Activated naive CD8-positive, alpha-beta T cell treated with anti-CD3 and anti-CD28 coated beads, Interleukin-2, amount 10 ng/mL, durations not matched to agents 7 days and 5 days (primary cell): ENCODE results near the gene SYVN1. TPM values are rescaled to one million over a fixed set of nuclear protein-coding genes. Genes with fewer than 3 reads are reported as not detected.

Experiments used
- ATAC-seq: fragments of 150-1000 bp; cut with Tn5 transposase; one replicate; pipeline ENCODE4 v1.10.0; 2021; ENCODE audit warnings: low read depth, moderate library complexity
- POLR2A ChIA-PET: fragments of 350-600 bp; sonication (Branson Sonifier 250); formaldehyde crosslinking; loops from one replicate; lab custom pipeline; 2021; ENCODE audit warnings: antibody characterized with exemption; lab: Charles Lee
- DNase-seq: peaks from one replicate; pipeline ENCODE4 v3.0.0; 2021
- H3K27ac Mint-ChIP-seq: one replicate; pipeline ENCODE4 v1.8.0; 2022; ENCODE audit warnings: mild to moderate bottlenecking, mixed read lengths
- H3K27me3 Mint-ChIP-seq: one replicate; pipeline ENCODE4 v1.8.0; 2022; ENCODE audit warnings: mild to moderate bottlenecking, moderate library complexity, mixed read lengths
- H3K36me3 Mint-ChIP-seq: one replicate; pipeline ENCODE4 v1.8.0; 2021; ENCODE audit warnings: mild to moderate bottlenecking, mixed read lengths
- H3K4me1 Mint-ChIP-seq: one replicate; pipeline ENCODE4 v1.8.0; 2021; ENCODE audit warnings: mixed read lengths
- H3K4me3 Mint-ChIP-seq: one replicate; pipeline ENCODE4 v1.8.0; 2022; ENCODE audit warnings: mild to moderate bottlenecking, moderate library complexity, mixed read lengths
- H3K9me3 Mint-ChIP-seq: one replicate; pipeline ENCODE4 v1.8.0; 2021; ENCODE audit warnings: mixed read lengths
- total RNA-seq, 2 experiments: library from RNA; stranded (reverse); gene quantifications; one replicate each; pipeline ENCODE4 v1.2.3, GENCODE V29; 2021

The SYVN1 gene
- total RNA-seq, 2 experiments from 2014 or later = 43.4 to 45.1 TPM

GRCh38 chr11:65129649-65130441 lies 4.5 kb downstream of the SYVN1 start:
- ATAC-seq = no peak
- peak; percentile 13 for DNase-seq
- Mint-ChIP-seq H3K4me3 (no peak overlapping the region), H3K4me1 (peaks cover 19% of the 10 kb centered on the region), H3K9me3 (no peaks in the 10 kb centered on the region), H3K27ac (no peak overlapping the region), H3K27me3 (no peaks in the 10 kb centered on the region), H3K36me3 (peaks cover 7% of the 10 kb centered on the region)
- POLR2A ChIA-PET = interaction anchor here (0.5 to 1.3 kb wide), 3 partner anchors 12 to 687 kb away, joined by 3 to 4 read pairs (median 4); partner anchors contain the start of gene ZNHIT2

DNA sequence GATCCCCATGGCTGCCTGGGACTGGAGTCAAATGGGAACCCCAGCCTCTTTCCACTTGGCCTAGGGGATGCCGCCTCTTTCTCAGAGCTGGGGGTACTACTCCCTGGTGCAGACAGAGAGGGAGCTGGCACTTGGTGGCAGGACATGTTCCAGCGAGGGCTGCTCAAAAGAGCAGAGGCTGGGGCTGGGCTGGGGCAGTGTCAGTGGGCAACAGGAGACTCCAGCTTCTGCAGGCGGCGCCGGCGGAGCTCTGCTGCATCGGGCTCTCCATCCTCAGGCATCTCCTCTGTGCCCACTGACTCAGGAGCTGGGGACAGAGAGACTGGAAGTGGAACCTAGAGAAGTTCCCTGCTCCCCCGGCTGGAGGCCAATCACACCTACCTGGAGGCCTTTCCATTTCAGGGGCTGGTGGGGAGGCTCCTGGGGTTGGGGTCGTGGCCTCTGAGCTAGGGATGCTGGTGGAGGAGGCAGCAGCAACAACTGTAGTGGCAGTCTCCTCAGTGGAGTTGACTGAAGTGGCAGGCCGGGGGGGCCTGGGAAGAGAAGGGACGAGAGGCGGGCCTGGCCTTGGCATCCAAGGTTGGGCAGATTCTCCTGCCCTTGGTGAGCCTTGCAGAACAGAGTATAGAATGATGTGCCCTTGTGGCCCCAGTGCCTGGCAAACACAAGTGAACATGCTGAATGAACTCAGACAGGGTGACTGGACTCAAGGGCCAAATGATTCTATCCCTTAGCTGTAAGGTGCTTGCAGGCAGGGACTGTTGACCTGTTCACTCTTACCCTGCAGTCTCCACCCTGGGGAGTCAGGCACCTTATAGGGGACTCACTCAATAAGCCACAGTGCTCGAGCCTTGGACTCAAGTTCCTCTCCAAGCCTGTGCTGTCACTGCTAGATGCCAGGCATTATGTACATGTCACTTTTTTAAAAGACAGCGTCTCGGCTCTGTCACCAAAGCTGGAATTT lies 5.9 kb downstream of the SYVN1 start:
- Mint-ChIP-seq H3K27me3 (no peaks in the 10 kb centered on the region), H3K27ac (no peak overlapping the region), H3K4me3 (no peak overlapping the region), H3K9me3 (no peaks in the 10 kb centered on the region), H3K4me1 (peaks cover 18% of the 10 kb centered on the region), H3K36me3 (peaks cover 7% of the 10 kb centered on the region)
- no peak for ATAC-seq
- POLR2A ChIA-PET = interaction anchor here (1.3 to 1.7 kb wide), 2 partner anchors 11 to 12 kb away, joined by 4 read pairs; partner anchors contain the start of gene ZNHIT2
- DNase-seq = peak; percentile 22

DNA sequence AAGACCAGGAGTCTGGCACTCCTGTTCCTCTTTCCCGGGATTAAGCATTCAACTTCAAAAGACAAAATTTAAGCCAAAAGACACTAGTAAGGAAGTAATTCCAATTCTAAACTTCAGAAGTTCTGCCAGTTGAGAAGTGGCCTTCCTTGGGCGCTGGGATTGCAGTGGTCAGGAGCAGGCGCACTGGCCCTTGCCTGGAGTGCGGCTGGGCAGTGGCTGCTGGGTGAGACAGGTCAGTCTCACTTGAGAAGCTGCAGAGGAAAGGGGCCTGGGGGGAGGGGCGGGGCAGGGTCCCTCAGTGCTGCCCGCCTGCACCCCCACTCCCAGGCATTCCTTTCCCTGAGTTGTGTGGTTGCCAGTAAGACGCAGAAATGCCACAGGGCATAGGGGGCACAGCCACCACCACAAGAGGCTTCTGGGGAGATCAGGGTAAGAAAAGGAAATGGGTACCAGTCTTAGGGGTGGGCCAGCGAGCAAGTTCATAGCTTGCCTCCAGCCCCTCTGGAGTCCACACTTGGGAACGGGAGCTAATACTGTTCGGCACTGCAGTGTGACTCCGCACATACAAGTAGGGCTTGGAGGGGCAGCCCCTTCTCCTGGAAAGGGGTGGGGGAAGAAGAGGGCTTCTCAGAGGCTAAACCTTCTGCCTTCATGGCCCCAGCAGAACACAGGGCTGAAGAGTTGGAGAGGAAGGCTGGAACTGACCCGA lies 6.7 kb downstream of the SYVN1 start:
- no peak overlapping the region for H3K4me3 Mint-ChIP-seq
- no peak for DNase-seq
- ATAC-seq = no peak

DNA sequence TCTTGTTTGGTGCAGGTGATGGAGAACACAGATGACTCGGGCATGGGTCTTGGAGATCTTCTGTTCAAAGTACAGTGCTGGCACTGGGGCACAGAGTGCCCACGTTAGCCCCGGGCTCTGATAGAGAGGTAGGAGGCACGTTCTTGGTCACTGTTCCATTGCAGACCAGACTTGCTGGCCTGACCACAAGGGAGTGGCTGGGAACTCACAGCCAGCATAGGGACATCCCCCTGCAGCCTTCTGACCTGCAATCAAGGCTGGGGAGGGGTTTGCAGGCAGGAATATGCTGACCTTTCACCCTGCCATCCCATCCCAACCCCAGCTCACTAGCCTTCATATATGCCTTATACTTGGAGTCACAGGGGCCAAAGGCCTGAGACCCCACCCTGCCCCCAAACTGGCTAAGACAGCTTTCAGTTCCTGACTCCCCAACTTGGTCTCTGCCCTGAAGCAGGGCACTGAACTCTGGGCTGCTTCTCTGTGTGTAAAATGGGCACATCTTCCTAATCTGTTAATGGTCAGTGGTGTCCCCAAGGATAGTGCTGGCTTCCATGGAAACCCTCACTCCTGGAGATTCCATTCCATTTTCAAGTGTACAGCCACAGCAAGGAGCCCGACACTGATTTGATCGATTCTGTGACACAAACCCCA lies 7.6 kb downstream of the SYVN1 start:
- no peak for ATAC-seq
- Mint-ChIP-seq H3K27me3 (no peaks in the 10 kb centered on the region), H3K27ac (no peak overlapping the region), H3K9me3 (no peaks in the 10 kb centered on the region), H3K4me1 (peaks cover 10% of the 10 kb centered on the region), H3K36me3 (peaks cover 9% of the 10 kb centered on the region), H3K4me3 (no peak overlapping the region)
- no peak for DNase-seq
- POLR2A ChIA-PET = interaction anchor here (1.7 kb wide), 1 partner anchor 10 kb away, joined by 4 read pairs; no protein-coding TSS in a partner anchor

More for the DNA sequence above, 6.7 kb downstream of the SYVN1 start:
- H3K4me1 Mint-ChIP-seq = peaks cover 12% of the 10 kb centered on the region
- H3K27me3 Mint-ChIP-seq = no peaks in the 10 kb centered on the region
- POLR2A ChIA-PET = interaction anchor here (1.7 kb wide), 1 partner anchor 11 kb away, joined by 4 read pairs; no protein-coding TSS in a partner anchor
- no peak overlapping the region for H3K27ac Mint-ChIP-seq
- no peaks in the 10 kb centered on the region for H3K9me3 Mint-ChIP-seq
- H3K36me3 Mint-ChIP-seq = peaks cover 7% of the 10 kb centered on the region

DNA sequence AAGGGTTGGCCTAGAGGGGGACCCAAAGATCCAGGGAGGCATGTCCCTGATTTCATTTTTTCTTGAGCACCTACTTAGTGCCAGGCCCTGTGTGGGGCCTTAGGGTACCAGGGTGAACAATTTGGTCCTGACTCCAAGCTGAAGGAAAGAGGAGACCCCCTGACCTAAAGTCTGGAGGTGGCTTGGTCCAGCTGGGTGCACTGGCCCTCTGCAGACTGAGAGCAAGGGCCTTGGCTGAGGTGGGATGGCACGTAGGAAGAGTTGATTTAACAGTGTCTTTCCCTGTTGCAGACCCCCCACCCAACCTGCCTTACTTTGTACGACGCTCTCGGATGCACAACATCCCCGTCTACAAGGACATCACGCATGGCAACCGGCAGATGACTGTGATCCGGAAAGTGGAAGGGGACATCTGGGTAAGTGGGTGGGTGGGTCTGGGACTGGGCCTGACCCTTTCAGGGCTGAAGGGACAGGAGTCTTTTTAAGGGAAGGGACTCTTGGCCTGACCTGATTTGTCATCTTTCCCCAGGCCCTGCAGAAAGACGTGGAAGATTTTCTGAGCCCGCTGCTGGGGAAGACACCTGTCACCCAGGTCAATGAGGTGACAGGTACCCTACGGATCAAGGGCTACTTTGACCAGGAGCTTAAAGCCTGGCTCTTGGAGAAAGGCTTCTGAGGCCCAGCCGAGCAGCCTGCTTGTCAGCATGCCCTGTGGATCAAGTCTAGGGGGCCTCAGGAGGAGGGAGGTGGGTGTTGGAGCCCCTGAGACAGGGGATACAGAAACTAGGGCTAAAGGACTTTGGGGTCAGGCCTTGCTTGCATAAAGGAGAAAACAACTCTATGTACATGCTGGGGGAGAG lies 8.9 kb downstream of the SYVN1 start:
- no peak overlapping the region for H3K4me3 Mint-ChIP-seq
- POLR2A ChIA-PET = interaction anchor here (0.9 kb wide), 1 partner anchor 10 kb away, joined by 4 read pairs; the partner anchor contains the start of gene SYVN1
- no peaks in the 10 kb centered on the region for H3K27me3 Mint-ChIP-seq

DNA sequence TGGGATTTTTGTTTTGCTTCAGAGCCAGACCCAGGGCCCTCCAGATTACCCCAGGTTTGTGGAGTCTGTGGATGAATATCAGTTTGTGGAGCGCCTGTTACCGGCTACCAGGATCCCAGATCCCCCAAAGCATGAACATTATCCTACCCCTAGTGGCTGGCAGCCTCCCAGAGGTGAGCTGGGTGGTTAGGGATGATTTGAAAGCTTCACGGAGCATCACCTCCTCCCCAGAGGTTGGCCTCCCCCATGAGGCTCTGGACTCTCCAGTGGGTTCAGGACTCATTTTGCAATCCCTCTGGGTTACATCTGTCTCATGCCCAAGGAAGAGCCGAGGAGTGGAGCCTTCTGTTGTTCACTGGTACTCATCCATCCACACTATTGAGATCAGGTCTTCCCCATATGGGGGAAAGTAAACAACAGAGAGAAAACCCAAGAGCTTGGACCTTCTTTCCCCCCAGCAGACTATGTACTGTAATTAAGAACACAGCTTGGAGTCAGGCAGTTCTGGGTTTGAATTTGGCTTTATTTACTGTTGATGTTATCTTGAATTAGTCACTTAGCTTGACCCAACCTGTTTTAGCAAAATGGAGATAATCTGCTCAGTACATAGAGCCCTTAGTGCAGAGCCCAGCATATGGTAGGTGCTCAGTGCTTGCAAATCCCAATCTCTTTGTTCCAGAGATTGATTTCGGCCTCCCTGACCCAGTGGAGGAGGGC lies 9.7 kb downstream of the SYVN1 start:
- ATAC-seq (no peak), DNase-seq (no peak)
- peak overlapping the region; percentile 58 for H3K27ac Mint-ChIP-seq
- peak overlapping the region; percentile 11 for H3K4me3 Mint-ChIP-seq
- peaks cover 21% of the 10 kb centered on the region for H3K4me1 Mint-ChIP-seq
- H3K36me3 Mint-ChIP-seq = peaks cover 18% of the 10 kb centered on the region
- POLR2A ChIA-PET = interaction anchor here (0.9 kb wide), 1 partner anchor 10 kb away, joined by 4 read pairs; the partner anchor contains the start of gene SYVN1
- H3K9me3 Mint-ChIP-seq = no peaks in the 10 kb centered on the region
- H3K27me3 Mint-ChIP-seq = no peaks in the 10 kb centered on the region

More for the DNA sequence above, 8.9 kb downstream of the SYVN1 start:
- DNase-seq = no peak
- Mint-ChIP-seq H3K4me1 (peaks cover 15% of the 10 kb centered on the region), H3K27ac (no peak overlapping the region), H3K36me3 (peaks cover 16% of the 10 kb centered on the region), H3K9me3 (no peaks in the 10 kb centered on the region)
- no peak for ATAC-seq

- ATAC-seq (peak; percentile 84), DNase-seq (peak; percentile 96)
- H3K27ac Mint-ChIP-seq = peak within 1 kb of the TSS; percentile 99
- H3K4me1 Mint-ChIP-seq = peaks cover 30% of the 10 kb centered on the region
- H3K27me3 Mint-ChIP-seq = no peaks in the 10 kb centered on the region
- no peaks in the 10 kb centered on the region for H3K9me3 Mint-ChIP-seq
- POLR2A ChIA-PET = interaction anchor here (0.6 to 3.4 kb wide), 33 partner anchors 9 to 516 kb away, joined by 3 to 62 read pairs (median 3); partner anchors contain the start of genes CAPN1, CDCA5, MAP4K2 and POLA2
- H3K4me3 Mint-ChIP-seq = peak within 1 kb of the TSS; percentile 97
- H3K36me3 Mint-ChIP-seq = peaks cover 27% of the 10 kb centered on the region
Measured at GRCh38 chr11:65121865-65122696, 12.2 kb downstream of the SYVN1 start, which contains the start of the genes FAU and MRPL49. Gene FAU, minus strand, starts transcription at chr11:65122134. Its CDS starts 321 bp downstream, at chr11:65121813. Gene MRPL49, plus strand, starts transcription at chr11:65122321. Its CDS starts 26 bp downstream, at chr11:65122347.

DNA sequence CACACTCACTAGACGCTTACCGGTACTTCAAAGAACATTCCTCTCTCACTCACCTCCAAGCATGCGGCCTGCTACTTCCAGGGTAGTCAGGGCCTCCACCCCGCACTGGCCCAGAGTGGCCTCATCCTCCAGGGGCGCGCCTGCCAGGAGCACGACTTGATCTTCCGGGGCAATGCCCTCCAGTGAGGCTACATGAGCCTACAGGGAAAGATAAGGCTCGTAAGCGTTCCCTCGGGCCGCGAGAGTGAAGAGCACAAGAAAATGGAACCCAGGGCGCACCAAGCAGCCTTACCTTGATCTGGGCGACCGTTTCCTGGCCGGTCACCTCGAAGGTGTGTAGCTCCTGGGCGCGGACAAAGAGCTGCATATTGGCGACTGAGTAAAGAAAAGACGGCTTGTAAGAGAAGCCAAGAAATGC lies 12.9 kb downstream of the SYVN1 start:
- H3K36me3 Mint-ChIP-seq = peaks cover 26% of the 10 kb centered on the region
- no peak for ATAC-seq
- peaks cover 30% of the 10 kb centered on the region for H3K4me1 Mint-ChIP-seq
- H3K27ac Mint-ChIP-seq = peak overlapping the region; percentile 99
- DNase-seq = peak; percentile 57
- H3K4me3 Mint-ChIP-seq = peak overlapping the region; percentile 97
- H3K27me3 Mint-ChIP-seq = no peaks in the 10 kb centered on the region
- H3K9me3 Mint-ChIP-seq = no peaks in the 10 kb centered on the region
- POLR2A ChIA-PET = interaction anchor here (0.7 to 3.4 kb wide), 26 partner anchors 10 to 312 kb away, joined by 3 to 62 read pairs (median 4); partner anchors contain the start of genes ARL2, CAPN1, CDCA5 and POLA2

GRCh38 chr11:65120831-65121230 lies 13.5 kb downstream of the SYVN1 start:
- H3K4me3 Mint-ChIP-seq = peak overlapping the region; percentile 97
- H3K36me3 Mint-ChIP-seq = peaks cover 24% of the 10 kb centered on the region
- ATAC-seq = no peak
- peak; percentile 10 for DNase-seq
- H3K9me3 Mint-ChIP-seq = no peaks in the 10 kb centered on the region
- H3K4me1 Mint-ChIP-seq = peaks cover 32% of the 10 kb centered on the region
- H3K27me3 Mint-ChIP-seq = no peaks in the 10 kb centered on the region
- POLR2A ChIA-PET = interaction anchor here (1.5 to 3.4 kb wide), 5 partner anchors 9 to 107 kb away, joined by 5 to 62 read pairs (median 23); partner anchors contain the start of genes ARL2, CAPN1, SYVN1 and TM7SF2
- H3K27ac Mint-ChIP-seq = peak overlapping the region; percentile 99

- ATAC-seq (no peak), DNase-seq (no peak)
- POLR2A ChIA-PET = interaction anchor here (0.6 to 3.4 kb wide), 3 partner anchors 15 to 143 kb away, joined by 3 to 62 read pairs (median 23); partner anchors contain the start of genes CAPN1 and SYVN1
- peaks cover 34% of the 10 kb centered on the region for H3K4me1 Mint-ChIP-seq
- peaks cover 24% of the 10 kb centered on the region for H3K36me3 Mint-ChIP-seq
- no peaks in the 10 kb centered on the region for H3K9me3 Mint-ChIP-seq
- H3K27ac Mint-ChIP-seq = peak overlapping the region; percentile 99
- H3K4me3 Mint-ChIP-seq = no peak overlapping the region
- H3K27me3 Mint-ChIP-seq = no peaks in the 10 kb centered on the region
Measured at GRCh38 chr11:65119670-65119995, 14.7 kb downstream of the SYVN1 start.
